HepG2 (cell line): ENCODE data around the gene FBXO28.

ENCODE experiments used
- FOXJ3 ChIP-seq: sonication (generic); formaldehyde crosslinking; IDR thresholded peaks from 2 replicates; pipeline ENCODE4 v1.4.0; 2020; ENCODE audit warnings: missing genetic modification reagents, mild to moderate bottlenecking, borderline replicate concordance
- FOXK2 ChIP-seq: fragments of 450-650 bp; IDR thresholded peaks from 2 replicates; pipeline ENCODE4 v1.6.1; 2016
- GABPA ChIP-seq, 2 experiments: IDR thresholded peaks; 2 replicates each; pipeline ENCODE4 v1.6.1; 2011 to 2016; ENCODE audit warnings: low read depth in 2 of 2, low read length in 1 of 2, missing biosample characterization in 1 of 2, missing genetic modification characterization in 1 of 2
- MATR3 ChIP-seq: sonication (generic); formaldehyde crosslinking; IDR thresholded peaks from 2 replicates; pipeline ENCODE4 v1.4.0; 2020; ENCODE audit warnings: missing genetic modification reagents
- MTF2 ChIP-seq: sonication (generic); formaldehyde crosslinking; IDR thresholded peaks from 2 replicates; pipeline ENCODE4 v1.5.0; 2020; ENCODE audit warnings: missing genetic modification reagents, borderline replicate concordance
- POLR2A ChIP-seq, 2 experiments: IDR thresholded peaks; 2 replicates each; pipeline ENCODE4 v1.6.1; 2011; ENCODE audit warnings: low read depth in 2 of 2, low read length in 2 of 2, mild to moderate bottlenecking in 1 of 2, moderate library complexity in 1 of 2; ENCODE audit not compliant: insufficient read depth in 1 of 2
- SNRNP70 ChIP-seq: fragments of 200-400 bp; formaldehyde crosslinking; IDR thresholded peaks from 2 replicates; pipeline ENCODE4 v1.6.1; 2017; ENCODE audit warnings: mild to moderate bottlenecking, low read depth, low read length, moderate library complexity
- TAF1 ChIP-seq: sonication (generic); formaldehyde crosslinking; IDR thresholded peaks from 2 replicates; pipeline ENCODE4 v1.4.0; 2020; ENCODE audit warnings: missing genetic modification reagents
- TCF12 ChIP-seq, 2 experiments: fragments of 450-650 bp in 1 of 2; sonication (generic) in 1 of 2; formaldehyde crosslinking in 1 of 2; IDR thresholded peaks; 2 replicates each; pipeline versions ENCODE4 v1.6.1 to v1.8.0; 2017 to 2022; ENCODE audit warnings: antibody characterized with exemption in 1 of 2, mild to moderate bottlenecking in 1 of 2, missing genetic modification reagents in 1 of 2, moderate library complexity in 1 of 2
- YY1 ChIP-seq: IDR thresholded peaks from 2 replicates; pipeline ENCODE4 v1.6.1; 2011; ENCODE audit warnings: low read length, low read depth, moderate library complexity, mild to moderate bottlenecking; ENCODE audit not compliant: insufficient read depth, insufficient replicate concordance
- TF ChIP-seq, protein P1 (sequence below), 2 experiments: IDR thresholded peaks; 2 replicates each; pipeline ENCODE4 v1.6.1; 2011 to 2012; ENCODE audit warnings: low read length in 2 of 2, borderline replicate concordance in 1 of 2, low read depth in 1 of 2, mild to moderate bottlenecking in 1 of 2, moderate library complexity in 1 of 2
- TF ChIP-seq, protein P2 (sequence below): sonication (generic); formaldehyde crosslinking; IDR thresholded peaks from 2 replicates; pipeline ENCODE4 v1.5.0; 2020; ENCODE audit warnings: mild to moderate bottlenecking, missing genetic modification reagents, moderate library complexity
- TF ChIP-seq, protein P3 (sequence below): IDR thresholded peaks from 2 replicates; pipeline ENCODE4 v1.6.1; 2016; ENCODE audit warnings: missing compliant biosample characterization, missing genetic modification reagents, borderline replicate concordance

DNA sequence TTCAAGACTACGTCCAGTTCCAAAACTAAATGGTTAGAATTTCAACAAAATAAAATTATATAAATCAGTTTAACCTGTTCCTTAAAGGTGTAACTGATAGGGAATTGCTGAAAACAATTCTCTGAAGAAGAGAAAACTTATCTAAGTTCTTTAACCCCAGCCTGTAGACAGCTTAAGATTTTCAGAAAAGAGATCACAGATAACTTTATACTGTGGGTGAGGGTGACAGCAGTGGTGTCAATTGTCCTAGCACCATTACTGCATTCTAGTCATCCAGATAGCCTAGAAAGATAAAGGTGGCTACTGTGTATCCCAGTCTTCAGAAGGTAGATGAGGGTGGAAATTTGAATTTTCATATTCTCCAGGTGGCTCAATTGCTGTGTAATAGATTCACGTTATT lies 49.4 kb downstream of the FBXO28 start:
- TF ChIP-seq, protein P1, sequence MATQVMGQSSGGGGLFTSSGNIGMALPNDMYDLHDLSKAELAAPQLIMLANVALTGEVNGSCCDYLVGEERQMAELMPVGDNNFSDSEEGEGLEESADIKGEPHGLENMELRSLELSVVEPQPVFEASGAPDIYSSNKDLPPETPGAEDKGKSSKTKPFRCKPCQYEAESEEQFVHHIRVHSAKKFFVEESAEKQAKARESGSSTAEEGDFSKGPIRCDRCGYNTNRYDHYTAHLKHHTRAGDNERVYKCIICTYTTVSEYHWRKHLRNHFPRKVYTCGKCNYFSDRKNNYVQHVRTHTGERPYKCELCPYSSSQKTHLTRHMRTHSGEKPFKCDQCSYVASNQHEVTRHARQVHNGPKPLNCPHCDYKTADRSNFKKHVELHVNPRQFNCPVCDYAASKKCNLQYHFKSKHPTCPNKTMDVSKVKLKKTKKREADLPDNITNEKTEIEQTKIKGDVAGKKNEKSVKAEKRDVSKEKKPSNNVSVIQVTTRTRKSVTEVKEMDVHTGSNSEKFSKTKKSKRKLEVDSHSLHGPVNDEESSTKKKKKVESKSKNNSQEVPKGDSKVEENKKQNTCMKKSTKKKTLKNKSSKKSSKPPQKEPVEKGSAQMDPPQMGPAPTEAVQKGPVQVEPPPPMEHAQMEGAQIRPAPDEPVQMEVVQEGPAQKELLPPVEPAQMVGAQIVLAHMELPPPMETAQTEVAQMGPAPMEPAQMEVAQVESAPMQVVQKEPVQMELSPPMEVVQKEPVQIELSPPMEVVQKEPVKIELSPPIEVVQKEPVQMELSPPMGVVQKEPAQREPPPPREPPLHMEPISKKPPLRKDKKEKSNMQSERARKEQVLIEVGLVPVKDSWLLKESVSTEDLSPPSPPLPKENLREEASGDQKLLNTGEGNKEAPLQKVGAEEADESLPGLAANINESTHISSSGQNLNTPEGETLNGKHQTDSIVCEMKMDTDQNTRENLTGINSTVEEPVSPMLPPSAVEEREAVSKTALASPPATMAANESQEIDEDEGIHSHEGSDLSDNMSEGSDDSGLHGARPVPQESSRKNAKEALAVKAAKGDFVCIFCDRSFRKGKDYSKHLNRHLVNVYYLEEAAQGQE (IDR thresholded peaks at IDR 0.05; ENCODE audit: borderline replicate concordance in 1 of 2, low read depth in 1 of 2, low read length in 2 of 2) = no peak
- TF ChIP-seq, protein P2, sequence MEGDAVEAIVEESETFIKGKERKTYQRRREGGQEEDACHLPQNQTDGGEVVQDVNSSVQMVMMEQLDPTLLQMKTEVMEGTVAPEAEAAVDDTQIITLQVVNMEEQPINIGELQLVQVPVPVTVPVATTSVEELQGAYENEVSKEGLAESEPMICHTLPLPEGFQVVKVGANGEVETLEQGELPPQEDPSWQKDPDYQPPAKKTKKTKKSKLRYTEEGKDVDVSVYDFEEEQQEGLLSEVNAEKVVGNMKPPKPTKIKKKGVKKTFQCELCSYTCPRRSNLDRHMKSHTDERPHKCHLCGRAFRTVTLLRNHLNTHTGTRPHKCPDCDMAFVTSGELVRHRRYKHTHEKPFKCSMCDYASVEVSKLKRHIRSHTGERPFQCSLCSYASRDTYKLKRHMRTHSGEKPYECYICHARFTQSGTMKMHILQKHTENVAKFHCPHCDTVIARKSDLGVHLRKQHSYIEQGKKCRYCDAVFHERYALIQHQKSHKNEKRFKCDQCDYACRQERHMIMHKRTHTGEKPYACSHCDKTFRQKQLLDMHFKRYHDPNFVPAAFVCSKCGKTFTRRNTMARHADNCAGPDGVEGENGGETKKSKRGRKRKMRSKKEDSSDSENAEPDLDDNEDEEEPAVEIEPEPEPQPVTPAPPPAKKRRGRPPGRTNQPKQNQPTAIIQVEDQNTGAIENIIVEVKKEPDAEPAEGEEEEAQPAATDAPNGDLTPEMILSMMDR (CRISPR knock-in tag) = no peak
- TF ChIP-seq, protein P3, sequence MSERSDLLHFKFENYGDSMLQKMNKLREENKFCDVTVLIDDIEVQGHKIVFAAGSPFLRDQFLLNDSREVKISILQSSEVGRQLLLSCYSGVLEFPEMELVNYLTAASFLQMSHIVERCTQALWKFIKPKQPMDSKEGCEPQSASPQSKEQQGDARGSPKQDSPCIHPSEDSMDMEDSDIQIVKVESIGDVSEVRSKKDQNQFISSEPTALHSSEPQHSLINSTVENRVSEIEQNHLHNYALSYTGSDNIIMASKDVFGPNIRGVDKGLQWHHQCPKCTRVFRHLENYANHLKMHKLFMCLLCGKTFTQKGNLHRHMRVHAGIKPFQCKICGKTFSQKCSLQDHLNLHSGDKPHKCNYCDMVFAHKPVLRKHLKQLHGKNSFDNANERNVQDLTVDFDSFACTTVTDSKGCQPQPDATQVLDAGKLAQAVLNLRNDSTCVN (CRISPR knock-in tag) = no peak
- no peak for TF ChIP-seq GABPA (IDR thresholded peaks at IDR 0.05; ENCODE audit: low read depth, low read length)
- TF ChIP-seq GABPA (CRISPR knock-in tag; IDR thresholded peaks at IDR 0.05; ENCODE audit: low read depth) = no peak
- no peak for TF ChIP-seq SNRNP70
- no peak for TF ChIP-seq POLR2A (IDR thresholded peaks at IDR 0.05; ENCODE audit: insufficient read depth in 1 of 2, low read depth in 2 of 2, low read length in 2 of 2)
- TF ChIP-seq YY1 = no peak
- no peak for TF ChIP-seq MATR3
- TF ChIP-seq MTF2 (CRISPR knock-in tag) = no peak
- no peak for TF ChIP-seq TAF1
- no peak for TF ChIP-seq FOXK2
- no peak for TF ChIP-seq TCF12 (IDR thresholded peaks at IDR 0.05)
- TF ChIP-seq TCF12 (CRISPR knock-in tag; IDR thresholded peaks at IDR 0.05) = no peak
- no peak for TF ChIP-seq FOXJ3 (CRISPR knock-in tag)
